NCI-H2029 (cell line): Measurements from ENCODE around the gene GTF2H2.
"Not testable (repeated sequence)": the region's sequence is repeated elsewhere in the genome, so short reads cannot be mapped to it uniquely, and the experiment has no call there.

Source experiments
- DNase-seq: peaks from one replicate; lab custom pipeline; 2025; lab: John Stamatoyannopoulos, UW

The GTF2H2 gene

GRCh38 chr5:71013575-71013974 is 53.9 kb downstream of the GTF2H2 start:
- DNase-seq: no peak

DNA sequence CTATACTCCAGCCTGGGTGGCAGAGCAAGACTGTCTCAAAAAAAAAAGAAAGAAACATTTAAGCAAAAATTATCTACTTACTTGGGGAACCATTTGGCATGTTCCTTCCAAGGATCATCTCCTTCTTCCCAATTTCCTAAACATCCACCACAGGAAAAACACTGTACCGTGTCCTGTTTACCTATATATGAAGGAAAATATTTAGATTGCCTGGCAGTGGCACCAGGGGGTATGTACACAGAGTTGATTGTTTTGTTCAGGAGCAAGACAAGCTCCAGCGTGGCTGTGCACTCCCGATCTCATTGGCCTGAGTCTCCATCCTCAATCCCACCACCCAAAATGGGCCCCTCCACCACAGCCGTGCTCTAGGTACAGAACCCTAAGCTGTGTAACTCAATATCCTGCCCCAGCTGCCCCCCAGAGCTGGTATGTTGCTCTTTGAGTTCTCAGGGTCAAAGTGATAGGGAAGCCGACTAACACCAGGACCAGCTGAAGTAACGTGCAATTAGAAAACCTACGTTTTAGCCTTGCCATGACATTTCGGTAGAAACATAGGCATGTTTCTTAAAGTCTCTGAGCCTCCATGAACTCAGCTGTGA is 56.2 kb downstream of the GTF2H2 start:
- DNase-seq: no peak

- DNase-seq: not testable (repeated sequence)
Observed at GRCh38 chr5:71006983-71007382, 60.5 kb downstream of the GTF2H2 start.
